Muscle of arm (tissue), 12 donors: ENCODE data around the gene LPP. TPM values are rescaled to one million over a fixed set of nuclear protein-coding genes. Genes with fewer than 3 reads are reported as not detected.

Experiments
- DNase-seq: peaks from one replicate; pipeline ENCODE4 v3.0.0-alpha.2; 2013
- polyA plus RNA-seq, 12 donors: library from polyadenylated mRNA; unstranded; fragments of 120-200 nt; gene quantifications; one replicate each; pipeline ENCODE4 v1.2.1, GENCODE V29; 2013; ENCODE audit not compliant: insufficient read length in 12 of 12

The LPP gene
- polyA plus RNA-seq, 12 donors: 13.8 to 39.6 (median 16.4) TPM; not detected in 1

GRCh38 chr3:188670446-188670845 lies 516.5 kb downstream of the LPP start:
- DNase-seq: no peak

GRCh38 chr3:188671971-188672370 lies 518.0 kb downstream of the LPP start:
- DNase-seq: no peak

DNA sequence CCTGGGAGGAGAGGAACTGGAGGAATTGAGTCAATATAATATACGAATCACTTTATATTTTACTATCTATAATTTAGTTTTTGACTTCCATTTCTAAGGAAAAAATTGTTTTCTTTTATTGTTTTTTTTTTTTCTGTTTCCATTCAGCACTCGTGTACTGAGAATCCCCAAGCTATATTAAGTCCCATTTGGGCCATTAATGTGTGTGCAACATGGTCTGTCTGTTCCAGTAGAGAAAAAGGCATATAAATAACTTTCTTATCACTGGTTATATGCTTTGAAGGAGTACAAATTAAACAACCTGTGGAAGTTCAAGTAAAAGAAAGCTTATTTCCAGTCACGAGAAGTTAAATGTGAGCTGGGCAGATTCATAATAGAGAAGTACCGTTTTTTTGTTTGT lies 518.9 kb downstream of the LPP start:
- no peak for DNase-seq

DNA sequence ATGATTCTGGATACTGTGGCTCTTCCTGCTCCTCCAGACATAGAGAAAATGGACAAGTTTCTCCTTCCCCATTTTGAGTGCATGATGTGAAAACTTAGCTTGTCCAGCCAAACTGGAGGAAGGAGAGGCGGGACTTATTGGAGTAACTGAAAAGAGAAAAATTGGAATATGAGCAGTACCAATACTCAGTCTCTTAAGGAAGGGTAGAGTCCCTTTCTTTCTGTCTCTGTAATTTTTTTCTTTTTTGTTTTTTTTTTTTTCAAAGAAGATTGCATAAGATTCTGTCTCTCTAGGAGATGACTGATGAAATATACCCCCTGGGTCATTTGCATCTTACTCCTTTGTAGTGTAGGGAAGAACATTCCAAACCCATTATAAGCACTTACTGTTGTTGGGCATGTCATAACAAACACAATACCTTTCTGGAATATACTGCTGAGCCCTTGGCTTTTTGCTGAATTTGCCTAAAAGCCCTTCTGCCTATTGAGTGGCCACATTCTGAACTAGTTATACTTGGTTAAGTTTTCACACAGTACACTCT lies 519.8 kb downstream of the LPP start:
- DNase-seq: no peak

DNA sequence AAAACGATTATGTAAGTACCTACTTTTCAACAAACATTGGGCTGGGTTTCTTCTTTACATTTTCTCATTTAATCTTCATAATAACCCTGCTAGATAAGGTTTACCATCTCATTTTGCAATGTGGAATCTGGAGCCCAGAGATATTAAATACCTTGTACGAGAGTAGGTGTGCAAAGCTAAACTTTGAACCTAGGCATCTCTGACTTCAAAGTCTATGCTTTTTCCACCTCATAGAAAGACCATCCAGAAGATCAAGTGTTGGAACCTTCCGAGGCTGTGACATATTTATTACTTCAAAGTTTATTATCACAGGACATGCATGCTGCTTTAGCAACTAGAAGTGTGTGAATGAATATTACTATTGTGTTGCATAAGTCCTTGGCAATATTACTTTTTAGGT lies 520.6 kb downstream of the LPP start:
- DNase-seq: no peak

DNA sequence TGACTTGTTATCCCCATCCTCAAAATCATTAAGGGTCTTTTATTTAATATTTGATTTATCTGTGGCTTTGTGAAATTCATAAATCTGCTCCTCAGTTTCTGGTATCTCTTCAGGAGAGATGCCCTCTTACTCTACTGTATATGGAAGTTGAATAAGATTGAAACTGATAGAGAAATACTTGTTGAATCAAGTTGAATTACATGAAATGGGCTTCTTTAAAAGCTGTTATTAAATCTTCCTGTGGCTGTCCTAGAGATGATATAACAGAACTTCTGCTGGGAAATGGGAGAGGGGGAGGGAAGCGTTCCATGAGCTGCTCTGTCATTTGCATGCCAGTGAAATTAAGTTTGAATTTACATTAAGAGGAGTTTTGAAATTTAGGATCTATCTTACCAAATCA lies 523.4 kb downstream of the LPP start:
- DNase-seq: no peak

- no peak for DNase-seq
These were observed 526.2 kb downstream of the LPP start for GRCh38 chr3:188680189-188680588.

- DNase-seq: no peak
These were observed 526.6 kb downstream of the LPP start for GRCh38 chr3:188680605-188681004.

DNA sequence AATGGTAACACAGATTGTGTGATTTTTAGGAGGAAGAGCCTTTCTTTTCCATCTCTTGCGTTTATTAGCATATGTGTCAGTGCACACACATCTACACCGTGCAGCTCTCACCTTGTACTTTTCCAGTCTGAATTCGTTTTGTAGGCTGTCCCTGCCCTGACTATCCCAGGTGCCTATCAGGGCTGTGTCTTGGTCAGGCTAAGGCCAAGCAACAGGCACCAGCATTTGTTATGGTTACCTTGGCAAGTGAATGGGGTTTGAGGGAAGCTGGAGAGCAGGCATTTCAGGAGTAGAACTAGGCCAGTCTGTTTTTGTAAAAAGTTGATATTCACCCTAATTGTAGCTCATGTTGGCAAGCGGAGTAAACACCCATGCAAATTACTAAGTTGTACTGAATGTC lies 528.4 kb downstream of the LPP start:
- no peak for DNase-seq

DNA sequence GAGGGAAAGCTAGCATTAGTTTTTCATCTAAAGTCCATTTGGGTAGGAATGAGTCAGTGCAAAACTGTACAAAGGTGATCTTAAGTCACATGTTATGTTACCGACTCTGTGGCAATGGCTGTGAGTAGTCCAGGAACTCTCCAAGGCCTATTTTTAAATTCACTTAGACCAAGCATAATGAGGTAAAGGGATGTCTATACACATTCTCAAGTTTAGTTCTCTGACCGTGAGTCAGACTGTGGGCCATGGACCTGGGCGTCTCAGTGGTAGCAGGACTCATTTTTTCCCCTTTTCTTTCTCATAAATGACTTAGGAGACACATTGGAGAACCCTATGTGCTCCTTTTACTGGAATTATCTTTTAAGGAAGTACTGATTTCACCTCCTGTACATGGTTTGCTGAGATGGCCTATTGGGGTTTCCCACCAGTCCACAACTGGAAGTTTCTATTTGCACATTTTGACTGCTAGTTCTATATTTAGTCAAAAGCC lies 529.1 kb downstream of the LPP start:
- DNase-seq: no peak

DNA sequence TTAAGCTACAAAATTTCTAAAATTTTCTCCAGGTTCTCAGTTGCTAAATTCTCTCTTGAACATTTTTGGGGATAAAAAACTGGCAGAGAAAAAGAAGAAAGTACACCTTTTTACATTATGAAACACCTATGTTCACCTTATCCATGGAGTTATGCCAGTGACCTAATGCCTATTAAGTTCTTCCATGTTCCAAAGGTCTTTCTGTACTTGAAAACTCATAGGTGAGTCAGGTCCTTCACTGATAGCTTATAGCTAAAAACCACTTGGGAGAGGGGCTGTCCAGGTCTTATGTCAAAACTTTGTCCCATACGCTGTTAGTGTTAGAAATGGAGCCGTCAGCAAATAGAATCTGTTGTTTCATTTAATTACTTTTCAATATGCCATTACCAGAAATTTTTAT lies 530.3 kb downstream of the LPP start:
- no peak for DNase-seq

DNA sequence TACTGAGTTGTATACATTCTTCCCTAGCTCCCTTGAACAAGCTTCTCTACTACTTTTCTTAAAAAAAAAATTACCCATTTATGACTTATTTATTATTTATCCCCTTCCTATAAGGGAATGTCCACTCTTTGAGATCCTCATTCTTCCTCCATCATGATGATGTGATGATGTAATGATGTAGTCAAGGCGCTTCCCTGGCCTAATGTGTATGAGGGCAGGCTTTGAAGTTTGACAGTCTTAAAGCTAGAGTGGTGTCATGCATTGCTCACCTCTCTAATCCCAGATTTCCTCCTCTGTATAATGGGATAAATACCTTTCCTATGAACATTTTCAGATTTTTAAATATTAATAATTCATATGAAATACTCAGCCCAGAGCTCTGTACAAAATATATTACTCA lies 531.8 kb downstream of the LPP start:
- no peak for DNase-seq

- no peak for DNase-seq
These were observed 532.4 kb downstream of the LPP start for GRCh38 chr3:188686324-188686723.

GRCh38 chr3:188687389-188687788 lies 533.4 kb downstream of the LPP start:
- no peak for DNase-seq

GRCh38 chr3:188689101-188689574 lies 535.2 kb downstream of the LPP start:
- no peak for DNase-seq

- DNase-seq: no peak
These were observed 536.1 kb downstream of the LPP start for GRCh38 chr3:188690064-188690463.

DNA sequence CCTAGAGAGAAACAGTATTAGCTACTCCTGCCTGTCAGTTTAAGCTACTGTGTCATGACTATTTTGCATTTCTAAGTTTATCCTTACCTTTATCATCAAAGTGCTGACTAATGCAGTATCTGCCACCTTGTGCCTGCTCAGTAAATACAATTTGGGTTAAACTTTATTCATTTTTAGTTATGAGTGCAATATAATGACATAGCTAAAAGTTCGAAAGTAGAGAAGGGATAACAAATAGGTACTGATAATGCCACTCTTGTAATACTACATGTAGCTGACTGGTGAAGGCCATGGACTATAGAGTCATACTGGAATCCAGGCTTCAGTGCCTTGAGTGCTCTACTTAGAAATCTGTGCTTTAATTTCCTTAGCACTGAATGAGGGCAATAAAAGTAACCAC lies 537.0 kb downstream of the LPP start:
- DNase-seq: no peak

DNA sequence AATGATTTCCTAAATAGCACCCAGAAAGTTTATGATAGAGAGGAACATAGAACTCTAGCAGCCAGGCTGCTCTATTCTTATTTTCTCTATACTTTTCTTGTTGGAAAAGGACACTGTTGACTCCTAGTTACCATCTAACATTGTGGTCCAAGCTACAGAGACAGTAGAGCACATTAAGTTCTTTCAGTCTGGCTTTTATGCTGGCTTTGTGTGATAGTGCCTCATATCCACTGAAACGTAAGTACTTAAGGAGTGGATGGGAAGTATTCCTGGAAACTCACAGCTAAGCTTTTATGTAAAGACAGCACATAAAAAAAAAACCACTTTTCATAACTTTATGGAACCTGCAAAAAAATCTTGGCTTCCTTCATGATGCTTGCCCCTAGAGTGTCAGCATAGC lies 537.7 kb downstream of the LPP start:
- DNase-seq: no peak

DNA sequence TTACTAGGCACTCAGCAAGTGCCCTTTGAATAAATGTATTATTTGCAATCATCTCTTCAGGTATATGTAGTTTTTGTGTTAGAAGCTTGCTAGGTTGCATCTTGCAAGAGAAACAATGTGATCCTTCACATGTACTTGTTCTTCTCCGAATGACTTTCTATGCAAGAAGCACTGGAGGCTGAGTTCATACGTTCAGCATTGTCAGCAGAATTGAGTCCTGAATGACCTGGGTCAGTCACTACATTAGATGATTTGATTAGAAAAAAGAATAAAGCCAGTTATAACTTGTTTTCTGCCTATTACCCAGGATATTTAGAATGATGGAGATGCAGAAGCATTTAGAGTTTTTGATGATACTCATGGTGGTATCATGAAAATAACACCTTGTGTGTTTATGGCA lies 538.7 kb downstream of the LPP start:
- no peak for DNase-seq

- DNase-seq: no peak
These were observed 539.5 kb downstream of the LPP start for GRCh38 chr3:188693435-188693834.

GRCh38 chr3:188695241-188695640 lies 541.3 kb downstream of the LPP start:
- DNase-seq: no peak

GRCh38 chr3:188697127-188697526 lies 543.2 kb downstream of the LPP start:
- no peak for DNase-seq

DNA sequence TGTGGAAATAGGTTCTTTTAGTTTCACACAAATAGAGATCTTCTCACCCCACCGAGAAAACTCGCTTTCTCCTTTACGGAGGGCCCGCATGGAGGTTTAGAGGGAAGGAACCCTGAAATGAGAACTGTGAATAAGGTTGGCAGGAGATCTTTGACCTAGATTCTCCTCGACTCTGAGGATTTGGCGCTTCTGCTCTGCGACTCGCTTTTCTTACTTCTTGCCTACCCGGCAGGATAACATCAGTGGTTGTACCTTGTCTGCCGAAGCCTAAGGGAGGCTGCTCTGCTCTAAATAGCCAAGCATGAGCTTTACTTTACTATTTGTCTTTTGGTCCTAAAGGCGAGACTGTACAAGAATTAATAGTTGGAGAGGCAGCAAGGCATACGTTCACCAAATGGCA lies 544.5 kb downstream of the LPP start:
- no peak for DNase-seq

GRCh38 chr3:188700501-188700900 lies 546.5 kb downstream of the LPP start:
- no peak for DNase-seq

DNA sequence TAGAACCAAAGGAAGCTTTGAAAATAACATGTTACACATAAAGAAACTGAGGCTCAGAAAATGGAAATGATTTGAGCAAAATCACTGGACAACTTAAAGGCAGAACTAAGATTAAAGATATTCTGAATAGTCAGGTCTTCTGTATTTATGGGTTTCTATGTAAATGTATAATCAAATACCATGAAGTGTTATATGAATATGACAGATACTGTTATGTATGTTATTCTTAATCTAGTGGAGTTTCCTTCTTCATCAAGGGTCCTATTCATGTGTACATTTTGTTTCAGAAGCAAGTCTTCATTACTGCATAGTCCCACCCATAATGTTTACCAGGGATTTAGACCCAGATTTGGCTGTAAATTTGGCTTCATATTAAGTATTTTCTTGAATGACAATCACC lies 547.0 kb downstream of the LPP start:
- DNase-seq: no peak
